GM19023 (cell line): ENCODE data around the gene SLC2A8.

Experiments used
- ATAC-seq: cut with Tn5 transposase; IDR thresholded peaks from one replicate; pipeline ENCODE4 v1.9.1; 2021; ENCODE audit warnings: mild to moderate bottlenecking, moderate library complexity; ENCODE audit not compliant: unreplicated experiment

The SLC2A8 gene

DNA sequence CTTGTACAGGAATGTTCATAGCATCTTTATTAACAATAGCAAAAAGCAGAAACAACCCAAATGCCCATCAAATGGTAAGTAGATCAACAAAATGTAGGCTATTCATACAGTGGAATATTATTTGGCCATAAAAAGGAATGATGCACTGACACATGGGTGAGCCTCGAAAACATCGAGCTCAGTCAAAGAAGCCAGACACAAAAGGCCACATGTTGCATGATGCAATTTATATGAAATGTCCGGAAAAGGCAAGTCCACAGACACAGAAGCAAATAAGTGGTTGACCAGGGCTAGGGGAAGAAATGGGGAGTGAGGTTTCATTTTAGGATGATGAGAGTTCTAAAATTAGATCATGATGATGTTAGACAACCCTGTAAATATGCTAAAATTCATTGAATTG is 16.5 kb upstream of the SLC2A8 start:
- no peak for ATAC-seq

DNA sequence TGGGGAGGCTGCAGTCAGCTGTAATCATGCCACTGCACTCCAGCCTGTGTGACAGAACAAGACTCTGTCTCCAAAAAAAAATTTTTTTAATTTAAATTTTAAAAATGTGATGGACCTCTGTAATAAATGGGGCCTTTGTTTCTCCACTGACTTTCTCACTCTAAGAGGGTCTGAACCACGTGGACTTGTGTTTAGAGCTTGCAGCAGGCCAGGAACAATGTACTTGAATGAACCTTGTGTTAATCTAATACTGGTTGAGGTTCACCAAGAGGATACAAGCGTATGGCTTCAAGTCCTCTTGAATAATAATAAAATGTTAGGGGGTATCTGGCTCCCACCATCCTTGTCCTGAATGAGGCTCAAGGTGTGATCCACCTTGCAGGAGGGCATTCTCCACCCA is 14.4 kb upstream of the SLC2A8 start:
- ATAC-seq = no peak

DNA sequence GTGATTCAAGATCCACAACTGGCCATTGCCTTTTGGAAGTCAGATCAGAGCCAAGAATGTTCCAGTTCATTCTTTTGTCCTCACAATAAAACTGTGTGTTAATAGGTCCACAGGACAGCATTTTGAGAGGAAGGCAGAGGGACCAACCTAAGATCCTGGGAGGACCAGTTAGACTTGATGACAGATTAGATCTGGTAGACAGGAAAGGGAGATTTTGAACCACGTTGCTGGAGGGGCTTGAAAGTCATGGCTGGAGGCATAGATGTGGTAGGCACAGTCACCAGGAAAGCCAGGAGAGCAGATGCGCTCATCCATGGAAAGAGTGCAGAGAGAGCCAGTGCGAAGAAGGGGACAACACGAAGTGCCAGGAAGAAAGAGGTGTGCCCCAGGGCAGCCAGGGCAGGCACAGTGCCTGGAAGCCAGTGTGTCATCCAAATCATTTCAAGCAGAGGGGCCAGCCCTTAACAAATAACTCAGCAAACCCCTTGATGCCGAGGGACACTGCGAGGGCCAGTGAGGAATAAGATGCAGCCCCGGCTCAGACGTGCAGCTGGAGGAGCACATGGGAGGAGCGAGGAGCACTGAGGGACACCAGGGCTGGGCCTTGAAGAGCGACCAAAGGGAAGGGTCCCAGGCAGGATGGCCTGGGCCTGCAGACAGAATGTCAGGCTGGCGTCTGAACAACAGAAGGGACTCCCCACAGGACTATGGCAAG is 12.8 kb upstream of the SLC2A8 start:
- no peak for ATAC-seq

DNA sequence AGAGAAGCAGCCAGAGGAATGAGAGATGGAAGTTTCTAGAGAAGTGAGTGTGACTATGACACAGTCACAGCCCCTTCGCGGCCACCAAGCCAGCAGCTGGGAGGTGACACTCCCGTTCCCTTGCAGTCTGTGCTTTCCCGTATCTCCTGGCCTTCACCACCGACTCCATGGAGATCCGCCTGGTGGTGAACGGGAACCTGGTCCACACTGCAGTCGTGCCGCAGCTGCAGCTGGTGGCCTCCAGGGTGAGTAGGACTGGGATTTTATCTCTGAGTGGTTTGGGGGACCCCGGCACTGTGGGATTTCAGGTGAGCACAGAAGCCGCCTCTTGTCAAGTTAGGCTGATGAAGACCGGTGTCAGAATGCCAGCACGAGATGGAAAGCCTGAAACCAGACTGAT is 12.1 kb upstream of the SLC2A8 start:
- ATAC-seq = no peak

DNA sequence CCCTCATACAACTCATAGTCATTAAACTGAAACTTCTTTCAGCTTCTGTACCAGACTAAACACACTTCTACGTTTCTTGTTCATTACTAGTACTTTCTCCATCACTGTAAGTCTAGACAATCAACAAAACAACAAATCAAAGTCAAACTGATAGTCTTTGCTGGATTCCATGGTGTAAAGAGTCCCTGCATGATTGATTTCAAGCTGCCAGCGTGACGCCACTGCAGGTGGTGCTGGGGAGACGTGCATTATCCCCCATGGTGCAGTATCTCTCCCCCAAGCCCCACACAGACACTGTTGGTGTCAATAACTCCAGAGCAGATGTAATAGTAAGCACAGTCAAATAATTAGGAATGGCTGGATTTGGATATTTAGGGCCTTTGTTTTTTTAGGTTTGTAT is 10.7 kb upstream of the SLC2A8 start:
- no peak for ATAC-seq

DNA sequence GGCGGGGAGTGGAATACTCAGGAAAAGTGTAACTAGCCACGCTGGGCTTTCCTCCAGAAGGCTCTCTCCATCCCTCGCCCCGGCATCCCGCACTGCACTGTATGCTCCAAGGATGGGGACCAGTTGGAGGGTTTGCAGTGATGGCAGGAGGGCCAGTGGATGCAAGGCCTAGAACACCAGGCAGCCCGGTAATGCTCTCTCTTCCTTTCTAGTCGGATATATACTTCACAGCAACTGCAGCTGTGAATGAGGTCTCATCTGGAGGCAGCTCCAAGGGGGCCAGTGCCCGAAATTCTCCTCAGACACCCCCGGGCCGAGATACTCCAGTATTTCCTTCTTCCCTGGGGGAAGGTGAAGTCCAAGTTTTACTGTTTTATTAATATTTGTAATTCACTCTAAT is 10.0 kb upstream of the SLC2A8 start:
- no peak for ATAC-seq

DNA sequence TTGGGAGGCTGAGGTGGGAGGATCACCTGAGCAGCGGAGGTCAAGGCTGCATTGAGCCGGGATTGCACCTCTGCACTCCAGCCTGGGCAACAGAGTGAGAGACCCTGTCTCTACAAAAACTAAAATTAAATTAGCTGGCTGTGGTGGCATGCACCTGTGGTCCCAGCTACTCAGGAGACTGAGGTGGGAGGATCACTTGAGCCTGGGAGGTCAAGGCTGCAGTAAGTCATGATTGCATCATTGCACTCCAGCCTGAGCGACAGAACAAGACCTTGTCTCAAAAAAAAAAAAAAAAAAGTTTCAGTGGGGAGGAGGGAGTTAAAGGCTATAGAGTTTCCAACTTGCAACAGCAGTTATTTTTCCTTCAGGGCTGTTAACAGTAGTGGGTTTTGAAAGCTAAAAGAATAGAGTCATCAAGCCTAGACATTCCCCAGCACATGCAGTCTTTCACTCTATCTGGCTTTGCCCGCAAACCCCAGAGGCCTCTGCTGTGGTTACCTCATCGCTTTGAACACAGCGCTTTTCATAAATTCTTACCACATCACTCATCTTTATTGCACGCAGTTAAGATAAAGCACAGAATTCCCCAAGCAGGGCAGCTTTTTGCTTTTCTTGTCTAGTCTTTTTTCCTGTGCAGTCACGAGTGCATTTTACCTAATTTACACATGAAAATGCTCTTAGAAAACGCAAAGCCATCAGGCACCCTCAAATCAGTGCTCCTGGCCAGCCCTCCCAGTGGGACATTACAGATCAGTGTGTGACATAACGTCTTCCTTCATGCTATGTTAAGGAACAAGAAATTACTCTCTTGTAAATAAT is 8.7 kb upstream of the SLC2A8 start:
- peak; percentile 86 for ATAC-seq

DNA sequence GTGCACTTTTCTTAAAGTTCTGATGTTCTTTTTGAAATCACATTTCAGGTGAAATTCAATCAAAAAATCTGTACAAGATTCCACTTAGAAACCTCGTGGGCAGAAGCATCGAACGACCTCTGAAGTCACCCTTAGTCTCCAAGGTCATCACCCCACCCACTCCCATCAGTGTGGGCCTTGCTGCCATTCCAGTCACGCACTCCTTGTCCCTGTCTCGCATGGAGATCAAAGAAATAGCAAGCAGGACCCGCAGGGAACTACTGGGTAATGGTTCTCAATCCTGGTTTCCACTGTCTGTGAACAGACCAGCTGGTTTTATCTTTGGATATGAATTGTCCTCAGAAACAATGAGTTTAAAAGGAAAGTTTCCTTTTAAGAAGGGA is 8.1 kb upstream of the SLC2A8 start:
- no peak for ATAC-seq

DNA sequence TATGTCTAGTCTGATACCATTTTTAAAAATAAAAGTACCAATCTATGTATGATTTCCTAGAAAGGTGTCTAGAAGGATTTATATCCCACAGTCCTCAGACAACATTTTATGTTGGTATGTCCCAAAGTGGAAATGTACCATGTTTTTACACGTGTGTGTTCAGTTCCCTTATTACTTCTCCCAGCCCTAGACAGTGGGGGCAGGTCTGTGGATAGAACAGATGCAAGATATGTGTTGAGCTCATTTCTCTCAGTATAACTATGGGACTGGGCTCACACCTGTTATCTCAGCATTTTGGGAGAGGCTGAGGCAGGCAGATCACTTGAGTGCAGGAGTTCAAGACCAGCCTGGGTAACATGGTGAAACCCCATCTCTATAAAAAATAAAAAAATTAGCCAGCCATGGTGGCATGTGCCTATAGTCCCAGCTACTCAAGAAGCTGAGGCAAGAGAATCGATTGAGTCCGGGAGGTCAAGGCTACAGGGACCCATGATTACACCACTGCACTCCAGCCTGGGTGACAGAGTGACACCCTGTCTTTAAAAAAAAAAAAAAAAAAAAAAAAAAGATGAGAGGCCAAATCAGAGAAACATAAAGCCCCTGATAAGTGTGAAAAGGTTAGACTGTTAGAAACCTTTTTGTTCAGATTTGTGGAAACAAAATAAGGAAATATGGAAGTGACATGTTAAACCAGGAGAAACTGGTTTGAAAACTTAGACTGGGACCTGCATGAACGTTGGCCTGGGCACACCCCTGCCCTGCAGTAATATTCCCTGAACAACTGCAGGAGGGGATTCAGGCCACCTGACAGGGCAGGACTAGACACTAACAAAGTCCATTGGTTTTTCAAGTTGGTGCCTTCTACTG is 7.4 kb upstream of the SLC2A8 start:
- ATAC-seq = no peak

DNA sequence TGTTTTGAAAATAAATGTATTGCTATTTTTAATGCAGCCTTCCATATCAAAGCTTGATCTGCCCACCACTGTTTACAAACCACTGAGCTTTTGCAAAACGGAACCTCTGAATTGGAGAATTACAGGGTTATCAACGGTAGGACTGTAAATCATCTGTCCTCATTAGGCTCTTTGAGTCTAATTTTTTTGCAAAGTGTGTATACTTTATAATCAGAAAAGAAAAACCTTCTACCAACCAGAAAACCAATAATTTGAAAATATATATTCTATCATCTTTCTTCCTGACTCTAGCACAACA is 6.8 kb upstream of the SLC2A8 start:
- ATAC-seq = no peak

DNA sequence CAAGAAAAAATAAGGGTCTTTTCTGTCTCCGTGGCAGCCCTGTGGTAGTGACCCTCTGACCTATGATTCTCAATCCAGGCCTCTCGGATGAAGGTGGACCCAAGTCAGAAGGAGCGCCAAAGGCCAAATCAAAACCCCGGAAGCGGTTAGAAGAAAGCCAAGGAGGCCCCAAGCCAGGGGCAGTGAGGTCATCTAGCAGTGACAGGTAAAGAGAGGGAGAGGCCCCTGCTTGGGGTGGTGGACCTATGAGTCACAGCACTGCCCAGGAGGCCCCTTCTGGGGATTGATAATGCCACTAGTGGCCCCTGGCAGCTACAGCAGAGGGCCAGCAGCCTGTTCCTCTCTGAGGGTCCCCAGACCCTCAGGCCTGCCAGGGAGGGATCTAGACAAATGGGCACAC is 6.4 kb upstream of the SLC2A8 start:
- ATAC-seq = no peak

DNA sequence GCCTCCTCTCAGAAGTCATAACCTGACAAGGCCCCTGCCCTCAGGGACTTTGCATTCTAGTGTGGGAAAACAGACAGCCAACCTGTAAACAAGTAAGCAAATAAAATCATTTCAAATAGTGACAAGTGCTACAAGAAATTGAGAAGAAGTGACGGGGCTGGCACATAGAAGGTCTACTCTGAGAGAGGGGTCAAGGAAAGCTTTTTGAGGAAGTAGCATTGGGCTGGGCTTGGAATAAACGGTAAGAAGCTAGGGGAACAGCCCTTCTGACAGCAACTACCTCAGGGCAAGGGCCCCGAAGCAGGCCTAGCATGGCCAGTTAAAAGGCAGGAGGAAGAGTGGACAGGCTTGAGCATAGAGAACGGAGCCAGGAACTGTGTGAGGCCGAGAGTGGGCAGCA is 4.8 kb upstream of the SLC2A8 start:
- ATAC-seq = no peak

DNA sequence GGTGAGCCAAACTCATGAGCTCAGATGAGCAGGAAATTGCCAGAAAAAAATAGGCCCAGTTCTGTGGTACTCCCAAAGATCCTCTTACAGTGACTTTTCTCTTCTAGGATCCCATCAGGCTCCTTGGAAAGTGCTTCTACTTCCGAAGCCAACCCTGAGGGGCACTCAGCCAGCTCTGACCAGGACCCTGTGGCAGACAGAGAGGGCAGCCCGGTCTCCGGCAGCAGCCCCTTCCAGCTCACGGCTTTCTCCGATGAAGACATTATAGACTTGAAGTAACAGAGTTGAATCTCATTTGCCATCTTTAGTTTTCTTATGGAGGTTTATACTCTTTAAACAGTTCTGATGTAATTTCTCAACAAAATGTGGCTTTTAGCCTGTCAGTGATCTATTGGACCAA is 4.0 kb upstream of the SLC2A8 start:
- no peak for ATAC-seq

DNA sequence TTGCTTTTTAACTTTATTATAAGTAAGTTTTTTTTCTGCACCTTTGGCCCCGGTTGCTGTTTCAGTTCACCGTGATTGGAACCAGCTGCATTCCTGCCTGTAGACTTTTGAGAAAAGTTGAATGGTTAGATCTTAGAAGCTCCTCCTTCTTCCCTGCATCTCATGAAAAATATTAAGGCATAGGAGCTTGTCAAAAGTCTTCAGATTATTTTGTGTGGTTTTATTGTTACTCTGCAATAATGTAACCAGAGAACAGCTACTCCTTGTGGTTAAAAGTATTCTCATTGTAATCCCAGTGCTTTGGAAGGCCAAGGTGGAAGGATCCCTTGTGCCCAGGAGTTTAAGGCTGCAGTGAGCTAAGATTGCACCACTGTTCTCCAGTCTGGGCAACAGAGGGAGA is 3.3 kb upstream of the SLC2A8 start:
- ATAC-seq = no peak

DNA sequence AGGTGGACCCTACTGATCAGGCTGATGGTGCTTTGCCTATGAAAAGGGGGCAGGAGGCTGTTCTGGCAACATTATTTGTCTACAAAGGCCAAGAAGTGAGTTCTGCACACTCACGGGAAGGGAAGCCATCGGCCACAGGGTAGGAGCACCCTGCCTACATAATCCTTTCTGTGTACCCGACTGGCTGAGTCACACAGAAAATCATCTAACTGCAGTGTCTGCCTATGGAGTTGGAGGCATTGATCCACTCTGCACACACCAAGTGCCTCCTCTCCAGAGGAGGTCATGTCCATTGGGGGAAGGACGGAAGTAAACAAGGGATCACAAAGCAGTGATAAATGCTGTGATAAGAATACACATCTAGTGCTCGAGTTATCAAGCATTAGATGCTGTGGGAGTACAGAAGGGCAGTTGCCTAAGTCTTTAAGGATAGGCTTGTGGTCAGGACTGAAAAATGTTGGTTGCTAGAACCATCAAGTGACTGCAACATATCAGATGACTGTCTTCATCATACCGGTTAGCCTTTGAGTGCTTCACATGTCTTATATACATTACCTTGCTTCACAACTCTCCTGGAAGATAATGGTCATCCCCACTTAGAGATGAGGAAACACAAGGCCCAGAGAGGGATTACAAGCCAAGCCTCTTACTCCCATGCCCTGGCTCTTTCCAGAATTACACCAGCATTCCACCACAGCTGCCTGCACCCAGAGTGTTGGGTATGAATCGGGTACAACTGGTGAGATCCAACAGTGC is 1.3 kb upstream of the SLC2A8 start:
- no peak for ATAC-seq

DNA sequence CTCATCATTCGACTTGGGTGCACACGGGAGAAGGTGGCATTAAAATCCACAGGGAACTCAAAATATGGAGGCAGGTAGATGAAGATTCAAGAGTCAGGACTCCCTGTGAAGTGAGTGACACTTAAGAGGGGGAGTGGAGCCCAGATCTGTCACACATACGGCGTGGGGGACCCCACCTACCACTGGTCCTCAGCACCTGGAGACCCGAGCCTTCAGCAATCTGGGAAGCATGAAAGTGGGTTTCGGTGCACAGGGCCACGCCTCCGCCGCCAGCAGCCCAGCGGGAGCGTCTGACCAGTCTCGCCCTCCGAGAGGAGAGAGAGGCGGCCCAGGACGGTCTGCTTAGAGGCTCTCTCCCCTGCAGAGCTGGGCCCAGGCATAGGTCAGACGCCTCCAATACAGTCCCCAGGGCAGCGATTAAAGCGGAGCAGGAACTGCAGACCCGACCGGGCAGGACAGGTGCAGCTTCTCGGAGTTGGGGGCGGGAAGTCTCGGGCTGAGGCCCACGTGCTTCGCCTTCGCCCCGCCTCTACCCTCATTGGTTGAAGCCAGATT is 639 bp upstream of the SLC2A8 start:
- ATAC-seq = no peak

DNA sequence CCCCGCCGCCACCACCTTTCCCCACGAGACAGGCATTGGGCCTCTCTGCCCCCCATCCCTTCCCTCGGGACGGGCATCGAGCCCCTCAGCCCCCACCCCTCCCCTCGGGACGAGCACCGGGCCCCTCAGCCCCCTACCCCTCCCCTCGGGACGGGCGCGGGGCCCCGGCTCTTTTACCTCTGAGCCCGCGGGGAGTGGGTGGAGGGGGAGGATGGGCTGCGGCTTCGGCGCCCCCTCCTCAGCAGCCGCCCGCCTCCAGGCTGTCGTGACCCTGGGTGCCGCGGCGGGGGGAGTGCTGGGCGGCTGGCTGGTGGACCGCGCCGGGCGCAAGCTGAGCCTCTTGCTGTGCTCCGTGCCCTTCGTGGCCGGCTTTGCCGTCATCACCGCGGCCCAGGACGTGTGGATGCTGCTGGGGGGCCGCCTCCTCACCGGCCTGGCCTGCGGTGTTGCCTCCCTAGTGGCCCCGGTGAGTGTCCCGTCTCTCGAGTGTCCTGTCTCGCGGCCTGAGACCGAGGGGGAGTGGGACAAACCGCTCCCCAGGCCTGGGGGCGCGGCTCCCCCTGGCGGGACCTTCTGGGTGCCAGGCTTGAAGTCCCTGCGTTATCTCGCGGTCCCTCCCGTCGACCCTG is 791 bp downstream of the SLC2A8 start:
- no peak for ATAC-seq

DNA sequence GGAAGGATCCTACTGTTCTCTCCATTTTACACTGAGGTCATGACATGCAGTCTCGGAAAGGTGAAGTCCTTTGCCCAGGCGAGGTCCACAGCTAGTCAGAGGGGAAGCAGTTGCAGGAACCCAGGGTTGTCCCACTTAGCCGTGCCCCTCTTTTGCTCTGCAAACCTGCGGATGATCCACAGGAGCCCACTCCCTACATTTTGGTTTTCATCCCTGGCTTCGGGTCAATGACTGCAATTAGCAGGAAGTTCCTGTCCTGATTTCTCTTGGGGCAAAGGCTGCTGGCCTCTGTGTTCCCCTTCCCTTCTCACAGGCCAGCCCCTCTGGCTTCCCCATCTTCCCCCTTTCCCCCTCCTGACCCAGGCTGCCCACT is 1.3 kb downstream of the SLC2A8 start:
- no peak for ATAC-seq

DNA sequence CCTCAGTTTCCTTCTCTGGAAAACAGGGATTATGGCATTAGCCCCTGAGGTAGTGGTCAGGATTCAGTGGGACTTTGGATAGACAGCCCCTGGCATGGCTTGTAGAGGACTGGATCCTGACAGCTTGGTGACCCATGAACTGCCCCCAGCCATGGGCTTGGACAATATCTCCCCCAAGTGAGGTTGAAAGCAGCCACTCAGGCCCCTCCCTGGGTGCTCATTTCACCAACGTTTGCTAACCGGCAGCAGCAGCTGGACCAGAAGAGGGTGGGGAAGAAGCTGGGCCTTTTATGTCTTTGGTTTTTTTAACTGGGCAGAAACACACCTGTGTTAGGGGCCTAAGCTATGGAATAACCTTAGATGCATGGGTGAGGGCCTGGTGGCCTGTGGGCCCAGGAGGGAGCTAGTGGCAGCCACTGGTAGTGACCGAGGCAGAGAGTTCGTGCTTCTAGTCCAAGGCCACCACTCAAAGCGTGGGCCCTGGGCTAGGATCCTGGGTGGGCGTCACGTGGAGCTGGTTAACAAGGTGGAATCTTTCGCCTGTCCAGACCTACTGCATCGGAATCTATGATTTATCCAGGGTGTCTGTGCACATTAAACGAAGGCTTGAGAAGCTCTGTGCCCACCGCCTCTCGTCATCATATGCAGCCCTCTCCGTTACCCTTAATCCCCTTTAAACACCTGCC is 1.9 kb downstream of the SLC2A8 start:
- no peak for ATAC-seq

DNA sequence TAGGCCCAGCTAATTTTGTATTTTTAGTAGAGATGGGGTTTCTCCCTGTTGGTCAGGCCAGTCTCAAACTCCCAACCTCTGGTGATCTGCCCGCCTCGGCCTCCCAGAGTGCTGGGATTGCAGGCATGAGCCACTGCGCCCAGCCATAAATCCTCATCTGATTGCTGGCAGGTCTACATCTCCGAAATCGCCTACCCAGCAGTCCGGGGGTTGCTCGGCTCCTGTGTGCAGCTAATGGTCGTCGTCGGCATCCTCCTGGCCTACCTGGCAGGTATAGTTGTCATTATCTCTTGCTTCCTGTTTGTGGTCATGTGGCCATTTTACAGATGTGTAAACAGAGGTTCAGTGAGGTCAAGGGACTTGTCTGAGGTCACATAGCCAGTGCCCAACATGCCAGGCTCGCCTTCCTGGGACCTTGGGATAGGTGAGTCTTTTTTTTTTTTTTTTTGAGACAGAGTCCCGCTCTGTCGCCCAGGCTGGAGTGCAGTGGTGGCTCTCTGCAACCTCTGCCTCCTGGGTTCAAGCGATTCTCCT is 2.8 kb downstream of the SLC2A8 start:
- ATAC-seq = no peak
